ENCODE measurements around the gene CHD1. TPM values are rescaled to one million over a fixed set of nuclear protein-coding genes. Genes with fewer than 3 reads are reported as not detected.

Gene CHD1
- total RNA-seq, 4 donors from 2014 or later = 27.3 to 48.5 (median 41.4) TPM

- H3K36me3 ChIP-seq = no peaks in the 10 kb centered on the region
- DNase-seq = no peak
- H3K4me3 ChIP-seq = no peak overlapping the region
- H3K27me3 ChIP-seq = no peaks in the 10 kb centered on the region
- peaks cover 0 to 38% (median 5%) of the 10 kb centered on the region in 3 donors for H3K4me1 ChIP-seq
- WGBS, 2 donors = 88 to 96% methylated on average over 3 of the region's 3 CpGs
- TF ChIP-seq POLR2A (IDR thresholded peaks at IDR 0.05) = no peak
- no peak for TF ChIP-seq CTCF (IDR thresholded peaks at IDR 0.05)
- intact Hi-C loops (cut with DNase I) = no loop called here
- no peaks in the 10 kb centered on the region for H3K9me3 ChIP-seq
- H3K27ac ChIP-seq = no peak overlapping the region
Observed at GRCh38 chr5:98942847-98943246, 14.0 kb upstream of the CHD1 start.

DNA sequence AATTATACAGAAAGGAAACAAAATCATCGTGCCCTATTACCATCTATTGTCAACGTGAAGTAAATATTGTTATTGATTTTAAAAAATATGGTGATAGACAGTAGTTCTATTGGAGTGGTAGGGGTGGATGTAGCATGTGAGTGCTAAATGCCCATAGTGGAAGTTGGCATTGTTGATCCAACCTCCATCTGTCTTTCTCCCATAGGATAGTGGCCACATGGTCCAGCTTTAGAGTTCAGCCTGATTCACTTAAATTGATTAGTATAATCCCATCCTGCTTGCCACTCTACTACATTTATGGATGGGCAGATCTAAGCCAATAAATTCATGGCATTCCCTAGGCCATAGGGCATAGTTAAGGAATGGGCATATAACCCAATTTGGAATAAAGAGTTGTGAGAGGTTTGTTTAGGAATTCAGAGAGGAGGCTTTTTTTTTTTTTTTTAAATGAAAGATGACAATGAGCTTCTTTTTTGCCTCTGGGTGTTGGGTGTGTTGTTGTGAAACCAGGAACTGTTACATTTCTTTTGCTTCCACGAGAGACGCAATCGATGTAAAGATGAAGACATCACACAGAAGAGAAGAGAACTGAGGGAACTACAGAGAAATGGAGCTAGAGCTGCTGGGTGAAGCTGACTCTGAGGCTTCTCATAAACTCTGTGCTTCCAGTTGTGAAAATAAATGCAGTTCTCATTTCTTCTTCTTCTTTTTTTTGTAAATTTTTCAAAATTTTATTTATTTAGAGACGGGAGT lies 12.5 kb upstream of the CHD1 start:
- TF ChIP-seq POLR2A (IDR thresholded peaks at IDR 0.05) (no peak), CTCF (IDR thresholded peaks at IDR 0.05) (no peak)
- WGBS, 2 donors = 63 to 71% methylated on average over 6 of the region's 6 CpGs
- Histone ChIP-seq H3K27ac (no peak overlapping the region), H3K36me3 (no peaks in the 10 kb centered on the region), H3K9me3 (no peaks in the 10 kb centered on the region), H3K27me3 (no peaks in the 10 kb centered on the region), H3K4me3 (no peak overlapping the region), H3K4me1 (peaks cover 0 to 32% (median 0%) of the 10 kb centered on the region in 3 donors)
- intact Hi-C loops (cut with DNase I) = no loop called here
- no peak for DNase-seq

GRCh38 chr5:98940581-98940980 lies 11.8 kb upstream of the CHD1 start:
- H3K4me1 ChIP-seq = peaks cover 0 to 32% (median 0%) of the 10 kb centered on the region in 3 donors
- DNase-seq = no peak
- 53 to 56% methylated on average over 2 of the region's 2 CpGs for WGBS, 2 donors
- H3K4me3 ChIP-seq = no peak overlapping the region
- no peaks in the 10 kb centered on the region for H3K36me3 ChIP-seq
- H3K27me3 ChIP-seq = no peaks in the 10 kb centered on the region
- no peaks in the 10 kb centered on the region for H3K9me3 ChIP-seq
- H3K27ac ChIP-seq = no peak overlapping the region
- intact Hi-C loops (cut with DNase I) = no loop called here
- TF ChIP-seq POLR2A (IDR thresholded peaks at IDR 0.05) = no peak
- no peak for TF ChIP-seq CTCF (IDR thresholded peaks at IDR 0.05)

- TF ChIP-seq CTCF (IDR thresholded peaks at IDR 0.05) (no peak), POLR2A (IDR thresholded peaks at IDR 0.05) (no peak)
- WGBS, 2 donors = 30 to 37% methylated on average over 2 of the region's 2 CpGs
- Histone ChIP-seq H3K4me3 (no peak overlapping the region), H3K4me1 (peaks cover 0 to 51% (median 0%) of the 10 kb centered on the region in 3 donors), H3K36me3 (no peaks in the 10 kb centered on the region), H3K27ac (no peak overlapping the region), H3K27me3 (no peaks in the 10 kb centered on the region), H3K9me3 (no peaks in the 10 kb centered on the region)
- no peak for DNase-seq
- intact Hi-C loops (cut with DNase I) = no loop called here
Observed at GRCh38 chr5:98938464-98938863, 9.7 kb upstream of the CHD1 start.

- H3K4me1 ChIP-seq = peaks cover 0 to 57% (median 0%) of the 10 kb centered on the region in 3 donors
- no peak for DNase-seq
- H3K4me3 ChIP-seq = no peak overlapping the region
- TF ChIP-seq POLR2A (IDR thresholded peaks at IDR 0.05) (no peak), CTCF (IDR thresholded peaks at IDR 0.05) (no peak)
- 49 to 71% methylated on average over 3 of the region's 3 CpGs for WGBS, 2 donors
- H3K27ac ChIP-seq = no peak overlapping the region
- peaks cover 0 to 3% (median 0%) of the 10 kb centered on the region in 3 donors for H3K36me3 ChIP-seq
- H3K9me3 ChIP-seq = no peaks in the 10 kb centered on the region
- no peaks in the 10 kb centered on the region for H3K27me3 ChIP-seq
- intact Hi-C loops (cut with DNase I) = no loop called here
Observed at GRCh38 chr5:98936948-98937715, 8.3 kb upstream of the CHD1 start.
